Sigmoid colon (tissue), 7 donors: ENCODE measurements around the gene MOB3B. TPM values are rescaled to one million over a fixed set of nuclear protein-coding genes. Genes with fewer than 3 reads are reported as not detected.

Experiments used
- DNase-seq: peaks from one replicate; pipeline ENCODE4 v3.0.0-alpha.2; 2019
- H3K27ac ChIP-seq, 4 donors: fragments of 200-600 bp; sonication (generic); one replicate each; pipeline ENCODE4 v1.5.1; 2016 to 2019; ENCODE audit warnings: mild to moderate bottlenecking in 1 of 4
- H3K27me3 ChIP-seq, 3 donors: fragments of 200-600 bp; sonication (generic); one replicate each; pipeline ENCODE4 v1.5.1; 2019; ENCODE audit warnings: mild to moderate bottlenecking in 1 of 3
- H3K36me3 ChIP-seq, 4 donors: fragments of 200-600 bp; sonication (generic); one replicate each; pipeline ENCODE4 v1.5.1; 2016 to 2019
- H3K4me1 ChIP-seq, 4 donors: fragments of 200-600 bp; sonication (generic); one replicate each; pipeline ENCODE4 v1.5.1; 2017 to 2019
- H3K4me3 ChIP-seq, 4 donors: fragments of 200-600 bp; sonication (generic); one replicate each; pipeline ENCODE4 v1.5.1; 2017 to 2019; ENCODE audit warnings: mild to moderate bottlenecking in 2 of 4, moderate library complexity in 1 of 4
- H3K9me3 ChIP-seq, 4 donors: fragments of 200-600 bp in 3 of 4; sonication (generic) in 3 of 4; one replicate each; pipeline versions ENCODE4 v1.5.1 to v1.6.1; 2013 to 2019
- EP300 ChIP-seq, 4 donors: sonication (generic); formaldehyde crosslinking; IDR thresholded peaks; one replicate each; pipeline ENCODE4 v1.6.1; 2017; ENCODE audit warnings: antibody characterized with exemption in 4 of 4
- POLR2A ChIP-seq, 2 donors: fragments of 450-650 bp; IDR thresholded peaks; one replicate each; pipeline ENCODE4 v1.6.1; 2016; ENCODE audit warnings: antibody characterized with exemption in 2 of 2, mild to moderate bottlenecking in 2 of 2, moderate library complexity in 2 of 2
- POLR2AphosphoS5 ChIP-seq, 4 donors: sonication (generic); formaldehyde crosslinking; IDR thresholded peaks; one replicate each; pipeline ENCODE4 v1.6.1; 2017; ENCODE audit warnings: antibody characterized with exemption in 4 of 4
- WGBS, 2 donors: extraction: QIAGEN DNeasy Blood & Tissue Kit; methylation state at CpG; one replicate each; pipeline ENCODE4 v1.1.7; 2013; 5-methylcytosine and 5-hydroxymethylcytosine counted together
- intact Hi-C: fragments of 100-400 bp; cut with DNase I; formaldehyde crosslinking; loops from one replicate; pipeline ENCODE4 v1.15.1; 2023
- polyA plus RNA-seq, 3 donors: library from polyadenylated mRNA; stranded (reverse); fragments of 200-250 nt; gene quantifications; one replicate each; pipeline ENCODE4 v1.2.3, GENCODE V29; 2013
- total RNA-seq, 4 donors: library from RNA; depleted of rRNA; stranded (reverse); fragments of >200 nt; gene quantifications; one replicate each; pipeline ENCODE4 v1.1.0, GENCODE V29; 2016
- TF ChIP-seq, protein P1 (sequence below), 4 experiments: fragments of 450-650 bp in 3 of 4; fragments of 200-600 bp in 1 of 4; IDR thresholded peaks; one replicate each; pipeline ENCODE4 v1.5.1; 2016 to 2019; ENCODE audit warnings: antibody characterized with exemption in 4 of 4, mild to moderate bottlenecking in 3 of 4, moderate library complexity in 2 of 4
- donor health status: healthy with polysubstance abuse.
- donor health status: Bipolar disorder and iron deficiency.
- donor health status: healthy.

The MOB3B gene
- total RNA-seq: 10 to 100 TPM in 2 of 4 donors, 1 to 10 TPM in 2; 6.9 to 19.7 (median 10.4) TPM
- polyA plus RNA-seq: 10 to 100 TPM; 16.1 to 23.4 (median 18.6) TPM

DNA sequence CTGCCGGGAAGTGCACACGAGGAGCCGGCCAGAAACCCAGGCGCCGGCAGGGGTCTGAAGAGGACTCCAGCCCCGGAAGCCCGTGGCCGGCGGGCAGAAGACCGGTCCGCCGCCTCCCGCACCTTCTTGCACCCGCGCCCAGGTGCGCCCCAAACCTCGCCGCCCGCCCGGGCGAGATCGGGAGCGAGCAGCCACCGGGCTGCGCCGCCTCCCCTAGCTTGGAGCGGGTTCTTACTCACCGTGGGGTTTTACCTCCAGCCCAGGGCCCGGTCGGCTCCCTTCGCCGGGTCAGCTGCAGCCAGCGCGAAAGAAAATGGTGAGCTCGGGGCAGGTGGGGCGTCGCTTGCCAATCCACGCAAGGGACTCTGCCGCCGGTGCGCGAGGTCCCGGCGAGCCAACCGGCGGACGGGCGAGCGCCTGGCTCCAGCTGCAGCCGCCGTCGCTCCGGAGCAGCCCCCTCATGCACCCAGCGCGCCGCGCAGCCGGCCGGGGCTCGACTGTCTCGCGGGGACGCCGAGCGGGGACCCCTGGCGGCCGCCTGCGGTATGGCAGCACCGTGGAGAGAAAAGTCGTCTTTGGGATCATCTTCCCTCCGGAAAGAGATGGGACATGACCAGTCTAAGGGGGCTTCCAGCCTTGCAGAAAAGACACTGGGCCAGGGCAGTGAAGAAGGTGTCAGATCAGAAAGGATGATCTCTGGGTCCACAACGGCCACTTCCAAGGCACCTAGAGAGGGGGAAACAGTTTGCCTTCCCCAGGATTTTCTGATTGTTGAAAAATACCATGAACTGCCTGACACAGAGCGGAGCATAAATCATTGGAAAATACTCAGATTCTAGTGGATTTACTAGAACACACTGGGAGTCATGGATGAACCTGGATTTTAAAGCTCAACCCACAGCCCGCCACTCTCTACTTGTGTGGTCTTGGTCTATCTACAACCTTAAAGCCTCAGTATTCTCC is at the start of gene MOB3B:
Gene MOB3B, minus strand, starts transcription at position 499 of the 963 bp plus-strand sequence. CDS start 74,264 bp downstream, outside the sequence.
- H3K9me3 ChIP-seq: no peaks in the 10 kb centered on the region
- peak within 1 kb of the TSS; percentile 84 to 97 (median 94) for H3K27ac ChIP-seq
- peak within 1 kb of the TSS; percentile 65 to 74 (median 68) for H3K4me3 ChIP-seq
- intact Hi-C loops: loop anchor here (1.0 to 10.0 kb wide), 6 partner anchors 42 to 575 kb away; partner anchors contain the start of genes C9orf72 and IFT74
- TF ChIP-seq, protein P1, sequence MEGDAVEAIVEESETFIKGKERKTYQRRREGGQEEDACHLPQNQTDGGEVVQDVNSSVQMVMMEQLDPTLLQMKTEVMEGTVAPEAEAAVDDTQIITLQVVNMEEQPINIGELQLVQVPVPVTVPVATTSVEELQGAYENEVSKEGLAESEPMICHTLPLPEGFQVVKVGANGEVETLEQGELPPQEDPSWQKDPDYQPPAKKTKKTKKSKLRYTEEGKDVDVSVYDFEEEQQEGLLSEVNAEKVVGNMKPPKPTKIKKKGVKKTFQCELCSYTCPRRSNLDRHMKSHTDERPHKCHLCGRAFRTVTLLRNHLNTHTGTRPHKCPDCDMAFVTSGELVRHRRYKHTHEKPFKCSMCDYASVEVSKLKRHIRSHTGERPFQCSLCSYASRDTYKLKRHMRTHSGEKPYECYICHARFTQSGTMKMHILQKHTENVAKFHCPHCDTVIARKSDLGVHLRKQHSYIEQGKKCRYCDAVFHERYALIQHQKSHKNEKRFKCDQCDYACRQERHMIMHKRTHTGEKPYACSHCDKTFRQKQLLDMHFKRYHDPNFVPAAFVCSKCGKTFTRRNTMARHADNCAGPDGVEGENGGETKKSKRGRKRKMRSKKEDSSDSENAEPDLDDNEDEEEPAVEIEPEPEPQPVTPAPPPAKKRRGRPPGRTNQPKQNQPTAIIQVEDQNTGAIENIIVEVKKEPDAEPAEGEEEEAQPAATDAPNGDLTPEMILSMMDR (IDR thresholded peaks at IDR 0.05): peak; percentile 58 to 95 (median 80)
- TF ChIP-seq POLR2AphosphoS5 (IDR thresholded peaks at IDR 0.05): peak in 3 of 4 donors; percentile 41 to 67 (median 42)
- TF ChIP-seq POLR2A (IDR thresholded peaks at IDR 0.05): no peak
- no peak for TF ChIP-seq EP300 (IDR thresholded peaks at IDR 0.05)
- 3% methylated on average over 74 of the region's 74 CpGs for WGBS, 2 donors
- no peaks in the 10 kb centered on the region for H3K36me3 ChIP-seq
- H3K4me1 ChIP-seq: peaks cover 0 to 47% (median 34%) of the 10 kb centered on the region in 4 donors
- H3K27me3 ChIP-seq: no peaks in the 10 kb centered on the region
- DNase-seq: peak; percentile 91

DNA sequence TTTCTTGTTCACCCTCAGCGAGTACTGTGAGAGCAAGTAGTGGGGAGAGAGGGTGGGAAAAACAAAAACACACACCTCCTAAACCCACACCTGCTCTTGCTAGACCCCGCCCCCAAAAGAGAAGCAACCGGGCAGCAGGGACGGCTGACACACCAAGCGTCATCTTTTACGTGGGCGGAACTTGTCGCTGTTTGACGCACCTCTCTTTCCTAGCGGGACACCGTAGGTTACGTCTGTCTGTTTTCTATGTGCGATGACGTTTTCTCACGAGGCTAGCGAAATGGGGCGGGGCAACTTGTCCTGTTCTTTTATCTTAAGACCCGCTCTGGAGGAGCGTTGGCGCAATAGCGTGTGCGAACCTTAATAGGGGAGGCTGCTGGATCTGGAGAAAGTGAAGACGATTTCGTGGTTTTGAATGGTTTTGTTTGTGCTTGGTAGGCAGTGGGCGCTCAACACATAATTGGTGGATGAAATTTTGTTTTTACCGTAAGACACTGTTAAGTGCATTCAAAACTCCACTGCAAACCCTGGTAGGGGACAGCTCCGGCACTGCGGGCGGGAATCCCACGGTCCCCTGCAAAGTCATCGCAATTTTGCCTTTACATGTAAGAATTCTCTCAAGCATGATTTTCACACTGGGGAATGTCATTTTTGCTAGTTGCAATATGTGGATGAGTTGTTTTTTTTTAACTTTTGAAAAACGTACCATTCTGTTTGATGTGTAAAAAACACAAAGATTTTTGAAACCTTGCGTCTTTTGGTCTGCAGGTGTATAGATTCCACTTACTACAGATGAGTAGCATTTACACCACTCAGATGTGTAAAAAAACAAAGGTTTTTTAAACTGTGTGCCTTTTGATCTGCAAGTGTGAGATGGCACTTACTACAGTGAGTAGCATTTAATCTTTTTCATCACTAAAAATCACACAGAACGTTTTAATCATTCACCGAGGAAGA is 44.3 kb upstream of the MOB3B start:
- TF ChIP-seq POLR2AphosphoS5 (IDR thresholded peaks at IDR 0.05) (peak; percentile 92 to 97 (median 96)), EP300 (IDR thresholded peaks at IDR 0.05) (peak; percentile 95 to 99 (median 97)), POLR2A (IDR thresholded peaks at IDR 0.05) (peak; percentile 76 to 81)
- TF ChIP-seq, protein P1 (IDR thresholded peaks at IDR 0.05): peak in 1 of 4 experiments; percentile 15
- no peaks in the 10 kb centered on the region for H3K36me3 ChIP-seq
- no peaks in the 10 kb centered on the region for H3K9me3 ChIP-seq
- no peaks in the 10 kb centered on the region for H3K27me3 ChIP-seq
- H3K27ac ChIP-seq: peak overlapping the region; percentile 96 to 100 (median 98)
- 1% methylated on average over 35 of the region's 35 CpGs for WGBS, 2 donors
- H3K4me3 ChIP-seq: peak overlapping the region; percentile 75 to 93 (median 80)
- intact Hi-C loops: loop anchor here (2.0 to 10.0 kb wide), 5 partner anchors 33 to 1899 kb away; partner anchors contain the start of genes CAAP1, IFT74, MOB3B and TUSC1
- peaks cover 3 to 32% (median 16%) of the 10 kb centered on the region in 4 donors for H3K4me1 ChIP-seq
- DNase-seq: peak; percentile 99

DNA sequence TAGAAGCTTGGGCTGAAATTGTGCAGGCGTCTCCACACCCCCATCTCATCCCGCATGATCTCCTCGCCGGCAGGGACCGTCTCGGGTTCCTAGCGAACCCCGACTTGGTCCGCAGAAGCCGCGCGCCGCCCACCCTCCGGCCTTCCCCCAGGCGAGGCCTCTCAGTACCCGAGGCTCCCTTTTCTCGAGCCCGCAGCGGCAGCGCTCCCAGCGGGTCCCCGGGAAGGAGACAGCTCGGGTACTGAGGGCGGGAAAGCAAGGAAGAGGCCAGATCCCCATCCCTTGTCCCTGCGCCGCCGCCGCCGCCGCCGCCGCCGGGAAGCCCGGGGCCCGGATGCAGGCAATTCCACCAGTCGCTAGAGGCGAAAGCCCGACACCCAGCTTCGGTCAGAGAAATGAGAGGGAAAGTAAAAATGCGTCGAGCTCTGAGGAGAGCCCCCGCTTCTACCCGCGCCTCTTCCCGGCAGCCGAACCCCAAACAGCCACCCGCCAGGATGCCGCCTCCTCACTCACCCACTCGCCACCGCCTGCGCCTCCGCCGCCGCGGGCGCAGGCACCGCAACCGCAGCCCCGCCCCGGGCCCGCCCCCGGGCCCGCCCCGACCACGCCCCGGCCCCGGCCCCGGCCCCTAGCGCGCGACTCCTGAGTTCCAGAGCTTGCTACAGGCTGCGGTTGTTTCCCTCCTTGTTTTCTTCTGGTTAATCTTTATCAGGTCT is 43.5 kb upstream of the MOB3B start, which contains the start of gene C9orf72:
Gene C9orf72, minus strand, starts transcription at position 564 of the 716 bp plus-strand sequence. CDS start 6,361 bp downstream, outside the sequence.
- intact Hi-C loops: loop anchor here (1.0 to 10.0 kb wide), 6 partner anchors 29 to 1898 kb away; partner anchors contain the start of genes CAAP1, IFT74, MOB3B and TUSC1
- Histone ChIP-seq H3K4me1 (peaks cover 3 to 32% (median 16%) of the 10 kb centered on the region in 4 donors), H3K36me3 (no peaks in the 10 kb centered on the region)

More for the DNA sequence above, 43.5 kb upstream of the MOB3B start, which contains the start of gene C9orf72:
- H3K4me3 ChIP-seq: peak within 1 kb of the TSS; percentile 75 to 93 (median 80)
- H3K27me3 ChIP-seq: no peaks in the 10 kb centered on the region
- TF ChIP-seq POLR2AphosphoS5 (IDR thresholded peaks at IDR 0.05) (peak; percentile 85 to 92 (median 90)), POLR2A (IDR thresholded peaks at IDR 0.05) (peak; percentile 80 to 85), EP300 (IDR thresholded peaks at IDR 0.05) (peak in 1 of 4 donors; percentile 32)
- TF ChIP-seq, protein P1 (IDR thresholded peaks at IDR 0.05): no peak
- WGBS, 2 donors: 1% methylated on average over 72 of the region's 72 CpGs
- H3K27ac ChIP-seq: peak within 1 kb of the TSS; percentile 96 to 100 (median 98)
- peak; percentile 89 for DNase-seq
- no peaks in the 10 kb centered on the region for H3K9me3 ChIP-seq
